ENCODE measurements around the gene DPY19L1.
A peak's percentile ranks its signal among the peaks of the same experiment; 100 is the strongest.
"Not testable (repeated sequence)": the region's sequence is repeated elsewhere in the genome, so short reads cannot be mapped to it uniquely, and the experiment has no call there.

The DPY19L1 gene

DNA sequence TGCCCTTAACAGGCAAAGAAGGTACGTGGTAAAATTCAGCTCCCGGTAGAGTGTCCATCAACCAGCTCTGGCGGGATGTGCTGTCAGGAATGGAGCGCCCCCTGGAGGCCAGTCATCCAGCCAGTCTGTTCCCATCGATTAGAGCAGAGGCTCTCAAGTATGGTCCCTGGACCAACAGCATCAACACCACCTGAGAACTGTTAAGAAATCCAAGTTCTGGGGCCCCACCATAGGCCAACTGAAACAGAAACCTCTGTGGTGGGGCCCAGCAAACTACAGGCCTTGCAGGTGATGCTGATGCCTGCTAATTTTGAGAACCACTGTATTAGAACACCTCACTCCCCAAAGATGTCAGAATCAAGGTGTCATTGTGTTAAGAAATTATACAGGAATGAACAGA lies 109.2 kb downstream of the DPY19L1 start:
- peak; percentile 11 for DNase-seq (ENCODE audit: low spot score)
- no peak for FAIRE-seq

DNA sequence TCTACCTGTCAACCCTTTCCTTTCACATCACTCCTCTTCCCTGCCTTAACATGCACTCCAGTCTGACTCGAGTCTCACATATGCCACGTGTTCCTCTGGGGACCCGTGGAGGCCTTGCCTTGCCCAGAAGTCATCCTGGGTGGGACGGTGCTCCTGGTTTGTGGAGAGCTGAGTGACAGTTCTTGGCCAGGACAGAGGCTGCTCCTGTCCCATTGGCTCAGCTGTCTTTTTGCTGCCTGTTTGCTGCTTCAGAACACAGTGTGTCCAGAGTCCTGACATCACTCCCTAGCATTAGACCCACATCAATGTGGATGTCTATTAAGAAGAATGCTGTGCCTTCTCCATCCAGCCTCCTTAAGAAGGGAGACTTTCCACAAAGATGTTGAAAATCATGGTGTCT lies 116.8 kb downstream of the DPY19L1 start:
- DNase-seq (ENCODE audit: low spot score); FAIRE-seq: not testable (repeated sequence)

DNA sequence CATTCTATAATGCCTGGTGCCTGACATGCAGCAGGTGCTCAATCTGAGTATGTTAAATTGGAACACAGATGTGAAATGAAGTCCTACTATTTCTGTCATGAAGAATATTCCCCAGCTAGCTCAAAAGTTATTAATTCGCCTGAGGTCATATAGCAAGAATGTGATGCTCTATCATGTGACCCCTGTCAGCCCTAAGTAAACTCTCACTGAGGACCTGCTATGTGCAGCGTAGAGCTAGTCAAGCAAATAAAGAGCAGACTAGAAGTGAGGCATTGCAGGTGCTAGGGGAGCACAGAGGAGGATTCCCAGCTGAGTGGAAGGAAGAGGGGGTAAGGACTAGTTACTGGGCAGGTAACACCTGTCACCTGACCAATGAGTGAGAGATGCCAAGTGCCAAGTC lies 118.2 kb downstream of the DPY19L1 start:
- not testable (repeated sequence) for DNase-seq (ENCODE audit: low spot score); FAIRE-seq

DNA sequence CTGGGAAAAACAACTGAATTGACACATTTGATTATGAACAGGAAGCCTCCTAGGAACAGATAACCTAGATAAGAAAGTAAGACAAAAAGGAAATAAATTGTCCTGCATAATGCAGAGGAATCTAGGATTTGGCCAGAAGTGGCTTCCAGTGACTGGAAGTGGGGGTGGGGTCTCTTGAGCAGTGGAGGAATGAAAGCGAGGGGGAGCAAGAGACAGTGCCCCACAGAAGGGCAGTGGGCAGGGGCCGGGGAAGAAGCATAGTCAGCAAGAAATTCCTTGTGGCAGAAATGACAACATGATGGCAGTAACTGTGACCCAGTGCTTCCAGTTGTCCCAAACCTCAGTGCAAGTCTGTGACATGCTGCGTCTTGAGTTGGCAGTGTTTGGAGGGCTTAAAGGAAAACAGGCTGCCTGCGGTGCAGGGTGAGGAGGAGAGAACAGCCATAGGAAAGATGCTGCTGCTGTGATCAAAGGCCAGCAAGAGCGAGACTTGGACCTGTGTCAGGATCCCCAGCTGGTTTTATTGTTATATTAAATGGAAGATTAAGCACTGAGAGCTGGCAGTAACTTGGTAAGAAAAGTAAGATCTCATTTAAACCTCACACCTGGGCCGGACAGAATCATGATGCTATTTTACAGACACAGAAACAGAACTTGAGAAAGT lies 119.0 kb downstream of the DPY19L1 start:
- not testable (repeated sequence) for DNase-seq (ENCODE audit: low spot score); FAIRE-seq

DNA sequence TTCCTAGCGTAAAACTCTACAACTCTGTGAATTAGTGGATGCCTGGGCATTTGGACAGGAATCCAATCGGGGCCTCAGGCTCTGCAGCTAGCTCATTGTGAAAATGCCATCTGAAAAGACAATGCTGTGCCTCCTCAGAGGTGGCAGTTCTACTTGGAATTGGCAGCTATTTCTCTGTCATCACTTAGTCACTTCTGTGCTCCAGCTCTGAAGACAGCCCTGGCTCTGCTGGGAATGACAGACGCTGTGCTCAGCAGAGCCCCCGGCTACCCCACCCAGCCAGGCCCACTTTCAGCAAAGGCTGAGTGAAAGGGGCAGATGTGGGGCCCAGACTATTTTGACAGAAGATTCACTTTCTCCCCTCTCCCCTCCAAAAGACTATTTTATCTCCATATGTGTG lies 119.8 kb downstream of the DPY19L1 start:
- FAIRE-seq; DNase-seq (ENCODE audit: low spot score): not testable (repeated sequence)

DNA sequence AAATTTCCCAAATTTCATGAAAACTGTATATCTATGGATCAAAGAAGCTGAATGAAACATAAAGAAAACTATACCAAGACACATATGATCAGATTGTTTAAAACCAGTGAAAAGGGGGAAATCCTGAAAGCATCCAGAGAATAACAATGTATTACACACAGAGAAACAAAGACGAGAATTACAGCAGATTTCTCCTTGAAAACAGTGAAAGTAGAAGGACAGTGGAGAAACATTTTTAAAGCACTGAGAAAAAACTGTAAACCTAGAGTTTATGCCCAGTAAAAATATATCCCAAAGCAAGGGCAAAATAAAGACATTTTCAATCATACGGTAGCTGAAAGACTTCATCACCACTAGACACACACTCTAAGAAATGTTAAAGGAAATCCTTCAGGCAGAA lies 121.0 kb downstream of the DPY19L1 start:
- FAIRE-seq (no peak), DNase-seq (ENCODE audit: low spot score) (no peak)

DNA sequence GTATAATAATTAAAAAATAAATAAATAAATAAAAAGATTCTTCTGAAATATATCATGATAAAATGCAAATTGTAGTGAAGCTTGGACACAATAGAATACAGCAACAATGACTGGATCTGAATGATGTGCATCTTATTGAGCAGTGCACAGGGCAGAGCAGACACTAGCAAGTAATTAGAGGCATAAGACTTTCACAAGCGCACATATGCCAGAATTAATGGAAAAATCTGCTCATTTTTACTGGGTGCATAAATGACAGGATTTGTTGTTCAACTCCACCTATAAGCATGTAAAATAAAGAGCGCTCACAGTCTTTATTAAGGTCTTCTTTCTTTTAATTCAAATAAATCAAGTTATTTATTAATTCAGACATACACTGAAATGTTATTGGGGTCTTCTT lies 125.0 kb downstream of the DPY19L1 start:
- FAIRE-seq (no peak), DNase-seq (ENCODE audit: low spot score) (no peak)

DNA sequence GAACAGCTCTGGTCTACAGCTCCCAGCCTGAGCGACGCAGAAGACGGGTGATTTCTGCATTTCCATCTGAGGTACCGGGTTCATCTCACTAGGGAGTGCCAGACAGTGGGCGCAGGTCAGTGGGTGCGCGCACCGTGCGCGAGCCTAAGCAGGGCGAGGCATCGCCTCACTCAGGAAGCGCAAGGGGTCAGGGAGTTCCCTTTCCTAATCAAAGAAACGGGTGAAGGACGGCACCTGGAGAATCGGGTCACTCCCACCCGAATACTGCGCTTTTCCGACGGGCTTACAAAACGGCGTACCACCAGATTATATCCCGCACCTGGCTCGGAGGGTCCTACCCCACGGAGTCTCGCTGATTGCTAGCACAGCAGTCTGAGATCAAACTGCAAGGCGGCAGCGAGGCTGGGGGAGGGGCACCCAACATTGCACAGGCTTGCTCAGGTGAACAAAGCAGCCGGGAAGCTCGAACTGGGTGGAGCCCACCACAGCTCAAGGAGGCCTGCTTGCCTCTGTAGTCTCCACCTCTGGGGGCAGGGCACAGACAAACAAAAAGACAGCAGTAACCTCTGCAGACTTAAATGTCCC lies 130.9 kb downstream of the DPY19L1 start:
- not testable (repeated sequence) for FAIRE-seq; DNase-seq (ENCODE audit: low spot score)

DNA sequence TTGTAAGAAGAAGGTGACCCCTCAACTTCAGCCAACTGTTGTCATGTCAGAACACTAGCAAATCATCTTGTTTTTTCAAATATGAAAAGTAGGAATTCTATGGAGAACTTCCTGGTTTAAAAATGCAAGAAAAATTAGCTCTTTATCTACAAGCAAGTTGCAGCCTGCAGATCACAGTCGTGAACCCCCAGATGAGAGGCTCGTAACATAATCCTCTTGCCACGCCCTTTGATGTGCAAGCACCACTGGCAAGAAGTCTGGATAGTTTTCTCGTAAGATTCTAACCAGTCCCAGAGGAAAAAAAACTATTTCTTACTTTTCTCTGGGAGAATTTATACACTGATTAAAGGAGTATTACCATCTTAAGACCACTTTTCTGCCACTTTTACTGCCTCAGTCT lies 132.3 kb downstream of the DPY19L1 start:
- FAIRE-seq (no peak), DNase-seq (ENCODE audit: low spot score) (no peak)

DNA sequence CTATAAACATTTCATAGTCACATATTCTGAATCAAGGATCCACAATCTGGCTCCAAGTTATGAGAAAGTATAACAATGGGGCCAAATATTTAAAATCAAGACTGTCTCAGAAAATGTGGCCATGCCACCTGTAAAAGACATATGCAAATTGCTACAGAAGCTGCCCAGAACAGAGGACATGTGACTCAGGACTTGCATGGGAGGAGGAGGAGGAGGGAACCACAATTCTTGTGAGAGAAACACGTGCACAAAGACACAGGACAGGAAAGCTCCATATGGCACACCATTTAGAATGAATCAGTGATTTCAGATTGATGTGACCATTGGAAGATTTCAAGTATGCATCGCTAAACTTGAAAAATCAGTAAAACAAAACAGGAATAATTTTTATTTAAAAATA lies 133.4 kb downstream of the DPY19L1 start:
- not testable (repeated sequence) for FAIRE-seq; DNase-seq (ENCODE audit: low spot score)

DNA sequence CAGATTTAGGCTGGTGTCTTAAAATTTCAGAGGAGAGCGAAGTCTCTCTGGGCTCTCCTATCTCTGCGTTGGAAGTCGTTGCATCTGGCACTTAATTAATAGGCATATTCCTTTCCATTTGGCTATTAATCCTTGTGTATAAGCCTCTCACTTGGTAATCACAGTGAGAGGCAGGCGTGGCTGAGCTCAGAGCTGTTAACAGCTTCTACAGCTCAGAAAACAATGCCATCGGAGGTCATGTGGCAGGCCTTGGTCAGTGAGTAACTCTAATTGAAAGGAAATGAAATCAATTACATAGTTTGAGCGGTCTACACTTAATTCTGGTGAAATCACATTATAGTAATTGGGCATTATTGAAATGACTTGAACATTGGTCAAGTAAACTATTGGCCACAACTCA lies 135.1 kb downstream of the DPY19L1 start:
- FAIRE-seq, result no peak
- DNase-seq (ENCODE audit: low spot score), result no peak

DNA sequence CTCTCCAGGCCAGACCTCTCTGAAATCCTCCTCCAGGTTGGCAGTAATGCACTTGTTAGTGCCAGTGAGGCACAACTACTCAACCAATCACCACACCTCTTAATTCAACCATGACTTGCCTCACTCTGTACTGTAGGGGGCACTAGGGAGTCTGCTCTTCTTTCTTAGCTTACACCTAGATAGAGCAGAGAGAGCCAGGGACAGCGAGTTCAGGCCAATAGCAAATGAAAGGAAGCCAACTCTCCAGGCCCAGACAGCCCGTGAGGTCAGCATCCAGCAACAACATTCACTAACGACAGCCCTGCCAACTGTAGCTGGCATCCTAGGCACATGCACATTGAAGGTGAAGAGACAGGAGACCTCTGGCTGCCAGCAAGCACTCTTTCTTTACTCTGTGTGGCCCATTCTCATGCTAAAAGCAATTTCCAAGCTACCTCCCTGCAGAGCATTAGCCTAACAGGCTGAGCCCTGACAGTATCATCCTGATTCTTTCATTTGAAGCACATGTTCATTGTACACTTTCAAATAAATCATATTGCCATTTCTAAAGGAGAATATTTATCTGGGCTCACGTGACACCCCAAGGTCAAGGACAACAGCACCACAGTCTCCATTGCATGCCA lies 136.3 kb downstream of the DPY19L1 start:
- FAIRE-seq (no peak), DNase-seq (ENCODE audit: low spot score) (no peak)

DNA sequence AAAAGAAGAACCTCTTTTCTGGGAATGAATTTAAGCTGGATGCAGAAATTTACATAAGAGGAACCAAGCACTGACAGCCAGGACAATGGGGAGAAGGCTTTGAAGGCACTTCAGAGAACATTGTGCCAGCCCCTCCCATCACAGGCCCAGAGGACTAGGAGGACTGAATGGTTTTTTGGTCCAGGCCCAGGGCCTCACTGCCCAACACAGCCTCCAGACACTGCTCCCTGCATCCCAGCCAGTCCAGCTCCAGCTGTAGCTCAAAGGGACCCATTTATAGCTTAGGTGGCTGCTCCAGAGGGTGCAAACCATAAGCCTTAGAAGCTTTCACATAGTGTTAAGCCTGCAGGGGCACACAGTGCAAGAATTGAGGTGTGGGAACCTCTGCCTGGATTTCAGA lies 142.1 kb downstream of the DPY19L1 start:
- DNase-seq (ENCODE audit: low spot score), result no peak
- no peak for FAIRE-seq

DNA sequence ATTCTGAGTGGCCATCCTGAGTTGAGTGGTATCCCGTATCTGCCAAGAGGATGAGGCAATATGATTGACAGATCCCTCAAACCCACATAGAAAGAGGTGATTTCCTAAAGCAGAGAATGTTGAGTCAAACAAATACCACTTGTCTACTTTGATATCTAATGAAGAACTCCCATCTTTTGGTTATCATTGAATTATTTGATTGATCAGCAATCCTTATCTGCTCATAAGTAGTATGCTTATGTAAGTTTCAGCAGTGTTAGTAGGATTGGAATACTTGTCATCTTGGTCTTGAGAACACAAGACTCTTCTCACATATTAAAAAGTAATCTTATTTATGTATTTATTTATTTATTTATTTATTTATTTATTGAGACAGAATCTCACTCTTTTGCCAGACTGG lies 147.3 kb downstream of the DPY19L1 start:
- DNase-seq (ENCODE audit: low spot score) (no peak), FAIRE-seq (no peak)

DNA sequence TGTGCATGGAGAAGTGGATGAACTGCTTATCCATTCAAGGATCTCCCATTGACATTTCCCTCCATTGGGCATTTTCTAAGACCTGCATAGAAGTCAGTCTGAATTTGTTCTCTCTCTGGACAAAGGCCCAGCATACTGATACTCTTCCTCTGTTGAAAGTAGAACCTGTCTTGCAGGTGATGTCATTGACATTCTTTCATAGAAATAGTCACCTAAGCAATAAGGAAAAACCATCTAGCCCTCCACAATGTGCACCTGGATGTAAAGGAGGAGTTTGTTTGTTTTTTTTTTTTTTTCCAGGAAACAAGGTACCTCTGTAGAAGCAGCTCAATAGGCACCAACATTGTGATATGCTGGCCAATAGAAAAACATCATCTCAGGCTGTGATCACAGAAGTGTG lies 150.4 kb downstream of the DPY19L1 start:
- FAIRE-seq (no peak), DNase-seq (ENCODE audit: low spot score) (no peak)

DNA sequence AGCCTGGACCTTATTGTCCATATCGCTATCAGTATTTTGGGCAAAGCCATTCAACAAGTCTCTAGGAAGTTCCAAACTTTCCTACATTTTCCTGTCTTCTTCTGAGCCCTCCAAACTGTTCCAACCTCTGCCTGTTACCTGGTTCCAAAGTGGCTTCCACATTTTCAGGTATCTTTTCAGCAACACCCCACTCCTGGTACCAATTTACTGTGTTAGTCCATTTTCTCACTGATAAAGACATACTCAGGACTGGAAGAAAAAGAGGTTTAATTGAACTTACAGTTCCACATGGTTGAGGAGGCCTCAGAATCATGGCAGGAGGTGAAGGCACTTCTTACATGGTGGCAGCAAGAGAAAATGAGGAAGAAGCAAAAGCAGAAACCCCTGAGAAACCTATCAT lies 153.4 kb downstream of the DPY19L1 start:
- not testable (repeated sequence) for DNase-seq (ENCODE audit: low spot score); FAIRE-seq

DNA sequence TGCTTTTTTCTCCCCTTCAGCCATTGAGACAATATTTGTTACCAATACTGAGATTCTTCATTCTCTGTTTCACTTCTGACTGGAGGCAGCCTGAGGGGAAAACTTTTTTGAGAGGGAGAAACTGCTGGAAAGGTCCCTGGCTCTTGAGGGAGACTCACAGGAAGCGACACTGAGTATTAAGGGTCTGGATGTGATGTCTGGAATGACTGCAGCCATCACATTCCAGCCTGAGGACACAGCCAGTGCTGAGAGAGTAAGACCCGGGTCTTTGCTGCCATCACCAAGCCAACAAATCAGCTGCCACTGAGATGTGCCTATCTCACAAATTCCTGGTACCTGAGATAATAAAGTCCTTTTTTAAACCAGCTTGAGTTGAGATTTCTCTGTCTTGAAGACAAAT lies 157.4 kb downstream of the DPY19L1 start:
- FAIRE-seq (no peak), DNase-seq (ENCODE audit: low spot score) (no peak)

DNA sequence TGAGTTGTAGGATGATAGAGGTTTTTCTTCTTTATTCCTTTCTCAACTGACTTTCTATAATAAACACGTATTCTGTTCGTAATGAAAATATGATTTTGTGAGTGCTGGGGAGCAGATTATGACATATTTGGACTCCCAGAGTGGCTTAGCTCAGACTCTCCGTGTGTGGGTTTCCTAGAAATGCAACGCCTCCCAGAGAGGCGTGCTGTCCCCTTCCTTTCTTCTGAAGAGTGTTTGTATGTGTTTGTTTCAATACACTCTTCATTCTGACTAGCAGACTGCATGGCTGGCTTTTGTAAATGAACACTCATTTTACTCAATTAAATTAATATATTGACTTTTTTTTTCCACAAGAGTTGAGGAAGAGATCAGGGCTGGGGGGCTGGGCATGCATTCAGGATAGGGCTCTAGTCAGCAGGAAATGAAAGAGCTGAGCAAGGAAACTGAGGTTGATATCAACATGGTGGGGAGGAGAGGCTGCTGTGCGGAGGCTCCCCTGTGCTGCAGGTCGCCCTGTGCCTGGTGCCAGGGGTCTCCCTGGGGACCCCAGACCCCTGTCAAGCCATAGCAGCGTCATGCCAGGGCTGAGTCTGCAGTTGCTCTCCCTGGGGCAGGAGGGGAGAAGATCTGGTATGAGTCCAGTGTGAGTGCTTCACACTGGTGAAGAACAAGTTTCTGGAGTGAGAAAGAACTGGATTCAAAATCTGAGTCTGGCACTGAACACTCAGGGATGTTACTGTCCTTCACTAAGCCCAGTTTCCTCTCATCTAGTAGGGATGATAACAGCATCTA lies 158.1 kb downstream of the DPY19L1 start:
- not testable (repeated sequence) for DNase-seq (ENCODE audit: low spot score); FAIRE-seq

Measured in RCC 7860 (cell line).